GM19463 (cell line): Measurements from ENCODE around the gene GPR84.
"Not testable (repeated sequence)": the region's sequence is repeated elsewhere in the genome, so short reads cannot be mapped to it uniquely, and the experiment has no call there.

Source experiments
- ATAC-seq: cut with Tn5 transposase; IDR thresholded peaks from one replicate; pipeline ENCODE4 v1.9.1; 2021; ENCODE audit warnings: mild to moderate bottlenecking, moderate library complexity; ENCODE audit not compliant: unreplicated experiment

GPR84 gene

GRCh38 chr12:54356951-54357356 is 7.3 kb downstream of the GPR84 start:
- no peak for ATAC-seq

- ATAC-seq, result no peak
Measured at GRCh38 chr12:54356228-54356627, 8.1 kb downstream of the GPR84 start.

- ATAC-seq, result no peak
Measured at GRCh38 chr12:54355104-54355815, 9.0 kb downstream of the GPR84 start.

- ATAC-seq, result not testable (repeated sequence)
Measured at GRCh38 chr12:54354271-54354670, 10.0 kb downstream of the GPR84 start.

- no peak for ATAC-seq
Measured at GRCh38 chr12:54352891-54353874, 11.1 kb downstream of the GPR84 start.

- ATAC-seq, result no peak
Measured at GRCh38 chr12:54352022-54352531, 12.2 kb downstream of the GPR84 start.

GRCh38 chr12:54351341-54351740 is 12.9 kb downstream of the GPR84 start:
- no peak for ATAC-seq

GRCh38 chr12:54350743-54351142 is 13.5 kb downstream of the GPR84 start:
- no peak for ATAC-seq

GRCh38 chr12:54349679-54350078 is 14.6 kb downstream of the GPR84 start:
- ATAC-seq, result no peak

- no peak for ATAC-seq
Measured at GRCh38 chr12:54349036-54349435, 15.2 kb downstream of the GPR84 start.

- ATAC-seq, result no peak
Measured at GRCh38 chr12:54341378-54342300, 22.6 kb downstream of the GPR84 start.

- no peak for ATAC-seq
Measured at GRCh38 chr12:54340846-54341245, 23.4 kb downstream of the GPR84 start.

GRCh38 chr12:54338698-54339296 is 25.5 kb downstream of the GPR84 start:
- ATAC-seq, result no peak

- no peak for ATAC-seq
Measured at GRCh38 chr12:54337854-54338650, 26.2 kb downstream of the GPR84 start.

GRCh38 chr12:54337280-54337842 is 26.9 kb downstream of the GPR84 start:
- no peak for ATAC-seq

GRCh38 chr12:54333420-54334034 is 30.8 kb downstream of the GPR84 start:
- no peak for ATAC-seq

GRCh38 chr12:54331461-54331860 is 32.8 kb downstream of the GPR84 start:
- ATAC-seq, result no peak

GRCh38 chr12:54330442-54330841 is 33.8 kb downstream of the GPR84 start:
- no peak for ATAC-seq

GRCh38 chr12:54329759-54330158 is 34.5 kb downstream of the GPR84 start:
- ATAC-seq, result no peak
